A673 (cell line): Measurements from ENCODE around the gene SERPINE1. TPM values are rescaled to one million over a fixed set of nuclear protein-coding genes. Genes with fewer than 3 reads are reported as not detected.

Experiments used
- BruUV-seq: library from RNA; stranded (reverse); fragments of 400-500 nt; replicated peaks from 2 replicates; lab custom pipeline; 2021; lab: Mats Ljungman, UMichigan
- CTCF ChIA-PET: fragments of 300-600 bp; sonication (Branson Sonifier 250); formaldehyde crosslinking; loops from one replicate; lab custom pipeline; 2022; ENCODE audit warnings: antibody characterized with exemption; lab: Charles Lee
- POLR2A ChIA-PET: fragments of 300-600 bp; sonication (Branson Sonifier 250); formaldehyde crosslinking; loops from one replicate; lab custom pipeline; 2022; ENCODE audit warnings: antibody characterized with exemption; ENCODE audit not compliant: low non-redundant PET; lab: Charles Lee
- DNase-seq: peaks from one replicate; pipeline ENCODE4 v3.0.0-alpha.2; 2015; ENCODE audit warnings: low spot score
- H3K27ac ChIP-seq: fragments of 200-600 bp; sonication (generic); 2 replicates; pipeline ENCODE4 v1.5.1; 2016; ENCODE audit warnings: mixed run types, low read depth, mild to moderate bottlenecking, mixed read lengths, antibody characterized with exemption, low read length; ENCODE audit not compliant: poor library complexity, severe bottlenecking
- H3K27me3 ChIP-seq: fragments of 200-600 bp; sonication (generic); replicated peaks from 2 replicates; pipeline ENCODE4 v1.6.1; 2017; ENCODE audit warnings: mixed run types, low read depth, mild to moderate bottlenecking, mixed read lengths, antibody characterized with exemption, low read length; ENCODE audit not compliant: insufficient read depth, poor library complexity
- H3K36me3 ChIP-seq: fragments of 200-600 bp; sonication (generic); 2 replicates; pipeline ENCODE4 v1.6.1; 2016; ENCODE audit warnings: mixed run types, mild to moderate bottlenecking, mixed read lengths, antibody characterized with exemption, low read length; ENCODE audit not compliant: insufficient read depth, poor library complexity, severe bottlenecking
- H3K4me1 ChIP-seq: fragments of 200-600 bp; sonication (generic); 2 replicates; pipeline ENCODE4 v1.6.1; 2017; ENCODE audit warnings: mixed run types, mild to moderate bottlenecking, mixed read lengths, antibody characterized with exemption, low read length; ENCODE audit not compliant: insufficient read depth, poor library complexity, severe bottlenecking
- H3K4me3 ChIP-seq: fragments of 200-600 bp; sonication (generic); 2 replicates; pipeline ENCODE4 v1.5.1; 2016; ENCODE audit warnings: low read depth, mixed run types, mild to moderate bottlenecking, mixed read lengths, low read length; ENCODE audit not compliant: poor library complexity, severe bottlenecking
- H3K9me3 ChIP-seq: fragments of 200-600 bp; sonication (generic); 2 replicates; pipeline ENCODE4 v1.6.1; 2016; ENCODE audit warnings: mixed run types, low read depth, mild to moderate bottlenecking, mixed read lengths, antibody characterized with exemption, low read length; ENCODE audit not compliant: poor library complexity, severe bottlenecking
- EZH2 ChIP-seq: fragments of 200-600 bp; sonication (generic); IDR thresholded peaks from 2 replicates; pipeline ENCODE4 v1.6.1; 2017; ENCODE audit warnings: borderline replicate concordance, low read depth, mild to moderate bottlenecking, mixed read lengths, antibody characterized with exemption, low read length; ENCODE audit not compliant: poor library complexity, severe bottlenecking
- intact Hi-C: fragments of 100-400 bp; cut with micrococcal nuclease; formaldehyde crosslinking; loops from one replicate; pipeline ENCODE4 v1.10.0; 2022; ENCODE audit not compliant: unreplicated experiment
- total RNA-seq: library from RNA; stranded (reverse); gene quantifications from 2 replicates; pipeline ENCODE4 v1.2.3, GENCODE V29; 2021
- TF ChIP-seq, protein P1 (sequence below): fragments of 300-800, 200-600 bp; sonication (generic); conservative IDR thresholded peaks from 2 replicates; pipeline ENCODE4 v1.5.1; 2017; ENCODE audit warnings: low read depth, mild to moderate bottlenecking, antibody characterized with exemption, low read length, moderate library complexity, mixed read lengths

Gene SERPINE1
- total RNA-seq, 1 experiment from 2014 or later, result 5.3 TPM

DNA sequence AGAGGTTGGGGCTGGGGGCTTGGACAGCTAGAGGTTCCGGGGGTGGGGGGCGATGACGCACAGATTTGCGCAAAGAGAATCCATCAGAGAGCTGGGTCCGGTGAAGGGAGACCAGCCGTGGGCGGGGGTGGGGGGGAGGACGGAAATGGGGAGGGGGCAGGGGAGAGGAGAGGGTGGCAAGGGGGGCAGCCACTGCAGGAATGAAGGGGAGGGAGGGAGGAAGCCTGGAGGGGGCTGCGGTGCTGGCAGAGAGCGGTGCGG is 39.7 kb downstream of the SERPINE1 start:
- DNase-seq, result no peak
- ChIA-PET POLR2A (interaction anchor here (0.6 kb wide), 1 partner anchor 45 kb away, joined by 7 read pairs; no protein-coding TSS in a partner anchor), CTCF (interaction anchor here (0.6 to 2.1 kb wide), 2 partner anchors 10 to 12 kb away, joined by 5 to 10 read pairs; no protein-coding TSS in a partner anchor)
- Histone ChIP-seq H3K27me3 (peaks cover 51% of the 10 kb centered on the region), H3K27ac (no peak overlapping the region), H3K4me3 (no peak overlapping the region), H3K9me3 (no peaks in the 10 kb centered on the region), H3K4me1 (peaks cover 59% of the 10 kb centered on the region), H3K36me3 (no peaks in the 10 kb centered on the region)
- no TSS peak for BruUV-seq
- intact Hi-C loops, result no loop called here
- TF ChIP-seq, protein P1, sequence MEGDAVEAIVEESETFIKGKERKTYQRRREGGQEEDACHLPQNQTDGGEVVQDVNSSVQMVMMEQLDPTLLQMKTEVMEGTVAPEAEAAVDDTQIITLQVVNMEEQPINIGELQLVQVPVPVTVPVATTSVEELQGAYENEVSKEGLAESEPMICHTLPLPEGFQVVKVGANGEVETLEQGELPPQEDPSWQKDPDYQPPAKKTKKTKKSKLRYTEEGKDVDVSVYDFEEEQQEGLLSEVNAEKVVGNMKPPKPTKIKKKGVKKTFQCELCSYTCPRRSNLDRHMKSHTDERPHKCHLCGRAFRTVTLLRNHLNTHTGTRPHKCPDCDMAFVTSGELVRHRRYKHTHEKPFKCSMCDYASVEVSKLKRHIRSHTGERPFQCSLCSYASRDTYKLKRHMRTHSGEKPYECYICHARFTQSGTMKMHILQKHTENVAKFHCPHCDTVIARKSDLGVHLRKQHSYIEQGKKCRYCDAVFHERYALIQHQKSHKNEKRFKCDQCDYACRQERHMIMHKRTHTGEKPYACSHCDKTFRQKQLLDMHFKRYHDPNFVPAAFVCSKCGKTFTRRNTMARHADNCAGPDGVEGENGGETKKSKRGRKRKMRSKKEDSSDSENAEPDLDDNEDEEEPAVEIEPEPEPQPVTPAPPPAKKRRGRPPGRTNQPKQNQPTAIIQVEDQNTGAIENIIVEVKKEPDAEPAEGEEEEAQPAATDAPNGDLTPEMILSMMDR, result no peak
- TF ChIP-seq EZH2, result no peak

DNA sequence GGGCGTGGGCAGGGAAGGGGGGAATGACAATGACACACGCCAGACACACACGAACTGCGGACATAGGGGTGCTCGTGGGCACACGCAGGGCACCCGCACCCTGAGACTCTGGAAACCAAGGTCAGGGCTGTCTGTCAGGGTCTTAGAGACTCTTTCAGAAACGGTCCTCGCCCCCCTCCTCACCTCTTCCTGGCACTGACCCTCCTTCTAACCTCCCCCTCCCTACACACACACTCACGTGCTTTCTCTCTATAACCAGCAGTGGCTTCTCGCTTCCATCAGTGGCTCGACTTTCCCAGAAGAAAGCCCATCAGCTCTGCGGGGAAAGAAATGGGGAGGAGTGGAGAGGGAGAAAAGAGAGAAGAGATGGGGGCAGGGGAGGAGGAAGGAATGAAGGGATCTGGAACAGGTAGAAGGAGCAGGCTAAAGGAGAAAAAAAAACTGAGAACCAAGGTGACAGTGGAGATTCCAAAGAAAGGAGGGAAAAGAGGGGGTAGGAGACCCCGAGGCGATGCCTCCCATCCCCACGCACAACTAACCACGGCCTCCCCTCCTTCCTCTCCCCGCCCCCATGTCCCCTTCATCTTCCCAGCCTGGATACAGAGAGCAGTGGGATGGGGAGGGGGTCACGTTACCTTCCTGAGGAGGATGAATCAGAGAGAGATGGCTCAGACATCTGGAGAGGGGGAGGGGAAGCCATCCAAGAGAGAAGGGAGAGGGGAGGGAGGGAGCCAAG is 40.2 kb downstream of the SERPINE1 start:
- Histone ChIP-seq H3K27me3 (peaks cover 56% of the 10 kb centered on the region), H3K27ac (no peak overlapping the region), H3K9me3 (no peaks in the 10 kb centered on the region), H3K4me1 (peaks cover 56% of the 10 kb centered on the region), H3K4me3 (no peak overlapping the region), H3K36me3 (no peaks in the 10 kb centered on the region)
- no peak for TF ChIP-seq EZH2
- TF ChIP-seq, protein P1, result no peak
- POLR2A ChIA-PET, result no interaction called here
- CTCF ChIA-PET, result interaction anchor here (2.1 kb wide), 1 partner anchor 11 kb away, joined by 5 read pairs; no protein-coding TSS in a partner anchor
- BruUV-seq, result no TSS peak
- intact Hi-C loops, result no loop called here
- DNase-seq, result peak; percentile 40

DNA sequence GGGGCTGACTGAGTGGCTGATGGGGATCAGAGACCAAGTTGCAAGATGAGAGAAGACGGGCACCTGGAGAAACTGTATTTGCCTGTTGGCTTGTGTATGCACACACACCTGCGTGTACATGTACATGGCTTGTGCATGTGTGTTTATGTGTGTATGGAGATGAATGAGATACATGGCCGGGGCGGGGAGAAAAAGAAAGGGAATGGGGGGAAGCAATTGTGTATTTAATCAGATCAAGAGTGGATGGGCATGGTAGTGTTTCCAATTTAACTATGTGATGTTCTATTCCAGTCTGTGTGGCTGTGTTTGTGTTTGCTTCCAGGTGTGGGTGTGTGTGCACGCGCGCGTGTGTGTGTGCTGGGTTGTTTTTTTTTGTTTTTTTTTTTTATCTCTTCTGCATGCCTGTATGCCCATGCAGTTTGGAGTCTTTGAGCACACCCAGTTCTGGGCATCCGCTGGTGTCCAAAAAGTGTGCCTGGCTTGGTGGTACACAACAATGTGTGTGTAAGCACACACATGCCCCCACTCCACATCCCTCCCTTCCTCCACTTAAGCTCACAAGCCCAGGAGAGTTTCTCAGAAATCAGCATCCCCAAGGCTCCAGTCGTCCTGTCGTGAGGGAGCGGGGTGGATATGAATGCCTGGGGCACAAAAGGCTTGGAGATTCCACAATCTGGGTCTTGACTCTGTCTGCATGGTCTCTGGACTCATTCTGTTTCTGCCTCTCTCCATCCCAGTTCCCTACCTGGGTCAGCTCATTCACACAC is 40.9 kb downstream of the SERPINE1 start:
- CTCF ChIA-PET, result no interaction called here
- DNase-seq, result no peak
- Histone ChIP-seq H3K27ac (no peak overlapping the region), H3K27me3 (peaks cover 63% of the 10 kb centered on the region), H3K9me3 (no peaks in the 10 kb centered on the region), H3K36me3 (no peaks in the 10 kb centered on the region), H3K4me3 (no peak overlapping the region), H3K4me1 (peaks cover 56% of the 10 kb centered on the region)
- BruUV-seq, result no TSS peak
- intact Hi-C loops, result no loop called here
- POLR2A ChIA-PET, result no interaction called here
- TF ChIP-seq, protein P1, result no peak
- TF ChIP-seq EZH2, result no peak
